Left renal cortex interstitium (tissue), 4 donors: ENCODE measurements around the gene PPP4R3B. TPM values are rescaled to one million over a fixed set of nuclear protein-coding genes. Genes with fewer than 3 reads are reported as not detected.
"Not testable (repeated sequence)": the region's sequence is repeated elsewhere in the genome, so short reads cannot be mapped to it uniquely, and the experiment has no call there.

ENCODE experiments used
- DNase-seq, 4 donors: peaks; one replicate each; pipeline ENCODE4 v3.0.0-alpha.2; 2013; ENCODE audit warnings: low read depth in 4 of 4, low spot score in 2 of 4, missing footprints in 1 of 4
- polyA plus RNA-seq, 4 donors: library from polyadenylated mRNA; unstranded; fragments of 120-200 nt; gene quantifications; one replicate each; pipeline ENCODE4 v1.2.1, GENCODE V29; 2013; ENCODE audit not compliant: insufficient read length in 4 of 4

The PPP4R3B gene
- polyA plus RNA-seq, 4 donors = 70.4 to 80.3 (median 77.9) TPM

DNA sequence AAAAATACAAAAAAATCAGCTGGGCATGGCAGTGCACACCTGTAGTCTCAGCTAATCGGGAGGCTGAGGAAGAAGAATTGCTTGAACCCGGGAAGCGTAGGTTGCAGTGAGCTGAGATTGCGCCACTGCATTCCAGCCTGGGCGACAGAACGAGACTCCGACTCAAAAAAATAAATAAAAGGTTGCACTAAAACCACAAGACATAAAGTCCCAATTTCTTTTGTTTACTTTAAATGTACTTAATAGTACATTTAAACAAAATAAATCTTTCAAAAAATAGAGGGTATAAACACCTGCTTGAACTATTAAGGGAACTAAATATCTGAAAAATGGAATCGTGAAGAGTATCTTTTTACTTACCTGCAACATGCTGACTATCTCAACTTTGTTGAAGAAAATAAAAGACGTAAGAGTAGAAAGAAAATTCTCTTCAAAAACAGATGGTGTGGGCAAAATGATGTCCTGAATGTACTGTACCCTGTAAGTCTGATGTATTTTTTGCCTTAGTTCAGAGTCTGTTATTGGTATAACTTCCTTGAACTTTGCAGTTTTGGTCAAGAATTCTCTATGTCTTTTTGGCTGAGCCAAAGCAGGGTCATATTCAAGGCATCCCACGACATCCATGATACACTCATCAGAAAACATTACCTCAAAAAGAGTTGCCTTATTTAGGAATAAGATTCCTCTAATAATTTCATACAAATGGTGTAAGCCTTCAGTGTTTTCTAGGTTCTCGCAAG is 19.2 kb downstream of the PPP4R3B start:
- no peak for DNase-seq

DNA sequence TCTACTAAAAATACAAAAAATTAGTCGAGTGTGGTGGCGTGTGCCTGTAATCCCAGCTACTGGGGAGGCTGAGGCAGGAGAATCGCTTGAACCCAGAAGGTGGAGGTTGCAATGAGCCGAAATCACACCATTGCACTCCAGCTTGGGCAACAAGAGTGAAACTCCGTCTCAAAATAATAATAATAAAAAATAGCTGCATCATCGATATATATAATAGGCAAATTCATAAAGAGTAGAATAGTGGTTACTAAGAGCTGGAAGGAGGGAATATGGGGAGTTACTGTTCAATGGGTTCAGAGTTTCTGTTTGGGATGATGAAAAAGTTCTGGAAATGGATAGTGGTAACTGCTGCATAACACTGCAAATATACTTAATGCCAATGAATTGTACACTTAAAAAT is 20.6 kb downstream of the PPP4R3B start:
- not testable (repeated sequence) for DNase-seq

- no peak for DNase-seq
Observed at GRCh38 chr2:55595536-55595935, 21.9 kb downstream of the PPP4R3B start.

DNA sequence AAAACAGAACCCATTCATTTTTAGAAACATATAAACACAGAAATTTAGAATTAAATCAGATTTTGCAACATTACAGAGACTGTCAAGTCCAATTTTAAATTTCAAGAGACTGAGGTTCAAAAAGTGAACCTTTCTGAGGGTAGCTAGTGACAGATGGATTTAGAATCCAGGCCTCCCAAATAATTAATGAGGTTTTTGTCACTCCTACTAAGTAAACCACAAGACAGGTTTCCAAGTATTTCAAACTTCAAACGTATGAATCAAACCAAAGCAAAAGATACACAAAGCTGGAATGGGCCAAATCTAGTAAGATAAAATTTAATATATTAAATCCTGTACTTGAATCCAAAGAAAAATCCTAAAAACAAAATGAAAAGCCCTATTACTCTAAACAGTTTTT is 25.3 kb downstream of the PPP4R3B start:
- DNase-seq = no peak

DNA sequence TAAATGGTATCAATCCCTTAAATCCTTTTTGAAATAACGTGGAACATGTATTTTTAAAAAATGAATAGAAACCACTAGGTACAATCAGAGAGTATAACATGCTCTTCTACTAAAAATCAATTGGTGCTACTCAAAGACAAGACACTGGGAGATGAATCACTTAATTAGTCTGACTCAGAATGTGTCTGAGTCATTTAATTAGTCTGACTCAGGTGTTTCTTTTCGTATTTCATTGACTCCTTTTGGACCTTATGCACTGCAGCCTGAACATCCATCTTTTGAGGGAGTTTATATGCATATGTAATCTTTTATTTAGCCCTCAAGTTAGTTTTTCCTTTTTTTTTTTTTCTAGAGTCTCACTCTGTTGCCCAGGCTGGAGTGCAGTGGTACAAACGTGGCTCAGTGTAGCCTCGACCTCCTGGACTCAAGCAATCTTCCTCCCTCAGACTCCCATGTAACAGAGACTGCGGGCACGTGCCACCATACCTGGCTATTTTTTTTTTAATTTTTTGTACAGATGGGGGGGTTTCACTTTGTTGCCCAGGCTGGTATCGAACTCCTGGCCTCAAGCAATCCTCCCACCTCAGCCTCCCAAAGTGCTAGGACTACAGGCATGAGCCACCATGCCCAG is 26.5 kb downstream of the PPP4R3B start:
- DNase-seq = no peak

- no peak for DNase-seq
Observed at GRCh38 chr2:55585451-55586080, 31.9 kb downstream of the PPP4R3B start.

- DNase-seq = no peak
Observed at GRCh38 chr2:55581874-55582547, 35.4 kb downstream of the PPP4R3B start.

GRCh38 chr2:55581435-55581834 is 36.0 kb downstream of the PPP4R3B start:
- no peak for DNase-seq

GRCh38 chr2:55569002-55569401 is 48.4 kb downstream of the PPP4R3B start:
- DNase-seq = not testable (repeated sequence)

- DNase-seq = no peak
Observed at GRCh38 chr2:55567298-55567697, 50.1 kb downstream of the PPP4R3B start.

- no peak for DNase-seq
Observed at GRCh38 chr2:55565613-55566012, 51.8 kb downstream of the PPP4R3B start.

DNA sequence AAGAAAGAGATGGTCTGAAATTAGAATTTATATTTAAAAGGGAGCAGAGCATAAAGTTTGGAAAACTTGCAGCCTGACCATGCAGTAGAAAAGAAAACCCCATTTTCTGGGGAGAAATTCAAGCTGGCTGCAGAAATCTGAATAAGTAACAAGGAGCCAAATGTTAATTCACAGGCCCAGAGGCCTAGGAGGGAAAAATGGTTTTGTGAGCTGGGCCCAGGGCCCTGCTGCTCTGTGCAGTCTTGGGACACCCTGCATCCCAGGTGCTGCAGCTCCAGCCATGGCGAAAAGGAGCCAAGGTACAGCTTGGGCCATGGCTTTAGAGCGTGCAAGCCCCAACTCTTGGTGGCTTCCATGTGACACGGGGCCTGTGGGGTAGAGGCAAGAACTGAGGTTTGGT is 56.6 kb downstream of the PPP4R3B start:
- DNase-seq = no peak

- no peak for DNase-seq
Observed at GRCh38 chr2:55556809-55557208, 60.6 kb downstream of the PPP4R3B start.

DNA sequence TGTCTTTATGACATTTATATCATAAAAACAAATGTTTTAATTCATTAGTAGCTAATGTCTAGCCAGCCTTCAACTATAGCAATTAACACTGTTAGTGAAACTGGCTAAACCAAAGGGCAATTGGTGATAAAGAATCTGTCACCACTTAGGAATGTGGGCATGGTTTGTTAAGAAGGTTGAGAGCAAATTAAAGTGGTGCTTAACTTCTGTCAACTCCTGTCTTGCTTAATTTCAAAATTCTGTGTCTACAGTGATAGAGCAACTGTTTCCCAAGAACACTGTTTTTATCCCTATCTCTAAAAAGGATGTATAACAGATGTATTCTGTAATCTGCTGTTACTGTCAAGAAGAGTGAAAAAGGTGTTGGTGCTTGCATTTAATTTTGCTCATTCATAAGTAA is 61.4 kb downstream of the PPP4R3B start:
- DNase-seq = no peak

DNA sequence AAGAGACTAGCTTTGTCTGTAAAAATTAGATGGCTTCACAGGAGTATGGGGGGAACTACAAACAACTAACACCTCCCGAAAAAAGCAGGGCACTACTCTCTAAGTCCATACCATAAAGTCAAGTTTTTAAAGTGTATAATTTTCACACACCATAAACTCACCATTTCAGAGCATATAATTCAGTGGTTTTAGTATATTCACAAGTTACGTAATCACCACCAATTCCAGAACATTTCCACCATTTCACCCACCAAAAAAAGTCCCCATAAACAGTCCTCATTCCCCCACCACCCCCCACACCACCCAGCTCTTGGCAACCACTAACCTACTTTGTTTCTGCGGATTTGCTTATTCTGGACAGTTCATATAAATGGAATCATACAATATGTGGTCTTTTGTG is 64.1 kb downstream of the PPP4R3B start:
- no peak for DNase-seq

- DNase-seq = no peak
Observed at GRCh38 chr2:55550368-55551102, 66.9 kb downstream of the PPP4R3B start.

DNA sequence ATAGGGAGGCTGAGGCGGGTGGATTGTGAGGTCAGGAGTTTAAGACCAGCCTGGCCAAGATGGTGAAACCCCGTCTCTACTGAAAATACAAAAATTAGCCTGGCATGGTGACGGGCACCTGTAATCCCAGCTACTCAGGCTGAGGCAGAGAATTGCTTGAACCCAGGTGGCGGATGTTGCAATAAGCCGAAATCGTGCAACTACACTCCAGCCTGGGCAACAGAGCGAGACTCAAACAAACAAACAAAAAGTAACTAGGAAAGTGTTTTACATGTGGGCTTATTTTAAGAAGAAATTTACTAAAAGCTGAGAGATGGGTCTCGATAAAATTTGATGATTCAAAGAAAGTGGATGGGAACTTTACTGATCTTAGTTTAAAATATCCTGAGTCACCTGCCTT is 69.7 kb downstream of the PPP4R3B start:
- DNase-seq = not testable (repeated sequence)

GRCh38 chr2:55547001-55547400 is 70.4 kb downstream of the PPP4R3B start:
- DNase-seq = no peak

- DNase-seq = no peak
Observed at GRCh38 chr2:55530539-55531081, 86.8 kb downstream of the PPP4R3B start.

GRCh38 chr2:55526174-55526573 is 91.2 kb downstream of the PPP4R3B start:
- DNase-seq = no peak
